ENCODE measurements around the gene SEC14L2.

SEC14L2 gene

DNA sequence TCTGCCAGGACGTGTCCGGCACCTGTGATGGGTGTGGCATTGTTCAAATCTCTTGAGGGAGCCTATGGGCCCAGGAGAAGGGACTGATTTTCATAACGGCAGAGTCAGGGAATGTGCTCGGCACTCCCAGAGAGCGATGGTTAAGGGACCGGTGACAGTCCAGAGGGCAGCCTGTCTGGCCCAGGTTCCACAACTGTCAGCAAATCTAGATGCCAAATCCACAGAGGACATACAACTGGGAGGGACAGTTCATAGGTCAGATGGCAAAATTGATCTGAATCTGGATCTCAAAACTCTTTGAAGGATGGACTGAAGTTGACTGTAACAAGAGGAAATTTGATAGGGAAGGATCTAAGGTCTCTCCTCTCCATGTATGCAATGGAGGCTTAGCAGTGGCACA is 7.5 kb downstream of the SEC14L2 start:
- no peak for DNase-seq (ENCODE audit: low read depth in 1 of 2, low spot score in 1 of 2)

DNA sequence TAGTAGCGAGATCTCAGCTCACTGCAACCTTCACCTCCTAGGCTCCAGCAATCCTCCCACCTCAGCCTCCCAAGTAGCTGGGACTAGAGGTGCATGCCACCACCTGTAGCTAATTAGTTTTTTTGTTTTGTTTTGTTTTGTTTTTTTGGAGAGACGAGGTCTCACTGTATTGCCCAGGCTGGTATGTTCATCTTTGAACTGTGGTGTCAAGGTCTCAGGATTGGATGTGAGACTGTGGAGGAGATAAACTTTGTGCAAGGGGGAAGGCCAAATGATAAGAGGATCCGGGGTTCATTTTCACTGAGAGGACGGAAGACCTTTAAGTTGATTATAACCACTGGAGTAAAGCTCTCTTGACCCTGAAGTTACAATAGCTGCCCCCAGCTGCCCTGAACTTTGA is 8.9 kb downstream of the SEC14L2 start:
- no peak for DNase-seq (ENCODE audit: low read depth in 1 of 2, low spot score in 1 of 2)

DNA sequence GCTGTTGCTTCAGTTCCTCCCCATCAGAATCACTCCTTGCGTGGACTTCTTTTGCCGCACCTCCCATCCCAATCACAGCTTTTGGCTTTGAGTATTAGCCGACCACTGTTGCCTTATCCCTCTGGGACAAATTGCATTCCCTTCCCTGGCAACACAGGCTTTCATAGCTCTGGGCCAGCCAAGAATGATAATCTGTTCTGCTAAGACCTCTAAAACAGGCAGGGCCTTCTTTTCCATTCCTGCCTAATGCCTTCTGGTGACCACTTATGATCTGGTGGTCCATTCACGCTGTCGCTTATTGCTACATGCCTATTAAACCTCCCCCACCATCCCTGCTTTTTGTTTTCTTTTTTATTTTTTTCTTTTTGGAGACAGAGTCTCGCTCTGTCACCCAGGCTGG is 9.6 kb downstream of the SEC14L2 start:
- DNase-seq (ENCODE audit: low read depth in 1 of 2, low spot score in 1 of 2), result no peak

DNA sequence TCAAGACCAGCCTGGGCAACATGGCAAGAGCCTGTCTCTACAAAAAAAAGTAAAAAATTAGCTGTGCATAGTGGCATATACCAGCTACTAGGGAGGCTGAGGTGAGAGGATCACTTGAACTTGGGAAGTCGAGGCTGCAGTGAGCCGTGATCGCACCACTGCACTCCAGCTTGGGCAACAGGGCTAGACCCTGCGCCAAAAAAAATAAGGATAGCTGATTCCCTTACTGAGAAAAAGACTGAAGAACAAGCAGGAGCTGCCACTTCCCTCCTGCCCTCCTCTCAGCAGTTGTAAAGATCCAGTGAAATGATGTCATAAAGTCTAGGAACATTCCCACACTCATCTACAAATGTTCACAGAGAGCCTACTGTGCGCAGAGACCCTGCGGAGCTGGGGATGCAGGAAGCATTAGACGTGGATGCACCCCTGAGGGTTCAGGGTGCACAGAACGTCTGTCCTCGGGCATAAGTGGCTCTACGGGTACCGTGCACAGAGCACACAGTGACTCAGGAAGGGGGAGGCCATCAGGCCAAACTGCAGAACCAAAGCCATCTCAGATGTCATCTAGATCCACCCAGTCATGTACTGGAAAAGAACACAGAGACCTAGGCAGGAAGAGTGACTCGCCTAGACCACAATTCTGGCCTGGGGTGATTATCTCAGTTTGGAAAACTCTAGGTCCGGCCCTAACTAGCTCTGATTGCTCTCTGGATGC is 11.7 kb downstream of the SEC14L2 start:
- no peak for DNase-seq (ENCODE audit: low read depth in 1 of 2, low spot score in 1 of 2)

DNA sequence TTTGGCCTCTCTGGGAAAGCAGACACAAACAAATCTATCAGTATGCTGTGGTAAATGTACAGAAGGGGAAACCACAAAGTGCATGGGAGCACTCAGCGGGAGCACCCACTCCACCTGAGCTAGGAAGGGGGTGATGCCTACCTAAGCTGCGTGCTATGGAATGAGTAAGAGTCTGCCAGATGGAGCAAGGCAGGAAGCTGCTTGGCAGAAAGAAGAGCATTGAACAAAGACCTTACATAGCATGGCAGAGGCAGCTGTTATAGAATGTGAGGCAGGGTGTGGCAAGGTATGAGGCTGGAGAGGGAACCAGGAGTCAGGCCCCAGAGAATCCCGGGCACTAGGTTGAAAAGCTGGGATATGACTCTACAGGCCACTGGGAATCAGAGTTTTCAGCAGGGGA is 15.0 kb downstream of the SEC14L2 start:
- DNase-seq (ENCODE audit: low read depth in 1 of 2, low spot score in 1 of 2), result no peak

DNA sequence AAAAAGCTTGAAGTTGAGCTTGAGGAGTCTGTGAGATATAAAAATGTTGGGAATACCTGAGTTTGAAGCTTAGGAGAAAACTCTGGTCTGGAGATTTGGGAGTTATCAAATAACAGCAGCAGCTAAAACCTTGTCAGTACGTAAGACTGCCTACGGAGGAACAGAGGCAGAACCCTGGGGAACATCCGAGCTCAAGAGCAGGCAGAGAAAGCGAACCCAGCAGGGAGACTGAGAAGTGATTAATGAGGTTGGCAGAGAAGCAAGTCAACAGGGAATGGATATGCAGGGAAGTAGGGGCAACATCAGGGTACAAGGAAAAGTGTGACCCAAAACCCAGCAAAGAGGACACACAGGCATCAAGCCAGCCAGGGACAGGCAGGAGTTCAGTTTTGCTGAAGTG is 16.2 kb downstream of the SEC14L2 start:
- DNase-seq (ENCODE audit: low read depth in 1 of 2, low spot score in 1 of 2), result no peak

DNA sequence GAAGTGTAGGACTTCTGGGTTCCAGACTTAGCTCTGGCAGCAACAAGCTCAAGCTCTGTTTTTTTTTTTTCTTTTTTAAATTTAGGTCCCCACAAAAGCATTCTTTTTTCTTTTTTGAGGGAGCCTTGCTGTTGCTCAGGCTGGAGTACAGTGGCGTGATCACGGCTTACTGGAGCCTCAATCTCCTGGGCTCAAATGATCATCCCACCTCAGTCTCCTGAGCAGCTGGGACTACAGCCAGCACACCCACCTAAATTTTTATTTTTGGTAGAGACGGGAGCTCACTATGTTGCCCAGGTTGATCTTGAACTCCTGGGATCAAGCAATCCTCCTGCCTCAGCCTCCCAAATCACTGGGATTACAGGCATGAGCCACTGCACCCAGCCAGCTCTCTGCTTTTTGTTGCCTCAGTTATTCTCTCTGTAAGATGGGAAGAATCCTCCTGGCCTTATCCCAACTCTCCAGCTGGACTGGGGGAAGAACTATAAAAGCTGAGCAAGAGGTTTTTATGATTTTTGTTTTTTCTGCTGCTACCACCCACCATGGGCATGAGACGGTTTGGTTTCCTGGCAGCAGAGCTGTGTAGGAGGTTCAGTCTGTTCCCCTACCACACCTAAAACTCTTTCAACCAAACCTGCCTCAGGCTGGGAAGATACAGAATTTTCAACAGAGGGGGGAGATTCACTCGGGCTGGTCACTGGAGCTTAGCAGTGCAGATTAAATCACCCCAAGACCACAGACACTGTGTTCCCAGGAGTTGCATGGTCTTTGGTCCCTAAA is 17.1 kb downstream of the SEC14L2 start:
- no peak for DNase-seq (ENCODE audit: low read depth in 1 of 2, low spot score in 1 of 2)

DNA sequence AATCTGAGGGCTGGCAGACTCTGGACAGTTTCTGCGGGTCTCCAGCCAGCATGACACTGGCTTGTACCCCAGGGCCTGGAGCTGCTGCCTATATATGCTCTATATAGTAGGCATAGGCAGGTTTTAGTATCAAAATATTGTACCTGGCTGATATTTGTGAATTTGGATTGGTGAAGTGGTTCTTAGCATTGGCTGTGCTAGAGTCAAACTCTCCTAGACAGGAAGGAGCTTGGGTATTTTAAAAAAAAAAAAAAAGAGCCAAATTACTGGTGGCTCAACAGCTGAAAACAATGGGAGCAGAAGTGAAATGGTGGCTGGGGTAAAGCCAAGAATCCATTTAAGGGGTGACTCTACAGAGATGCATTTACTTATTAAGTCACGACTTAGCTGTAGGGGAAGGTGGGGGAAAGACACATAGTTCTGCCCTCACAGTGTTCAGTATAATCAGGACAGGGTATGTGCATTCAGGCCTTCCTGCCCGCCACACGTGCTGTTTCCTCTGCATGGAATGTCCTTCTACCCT is 17.8 kb downstream of the SEC14L2 start:
- no peak for DNase-seq (ENCODE audit: low read depth in 1 of 2, low spot score in 1 of 2)

DNA sequence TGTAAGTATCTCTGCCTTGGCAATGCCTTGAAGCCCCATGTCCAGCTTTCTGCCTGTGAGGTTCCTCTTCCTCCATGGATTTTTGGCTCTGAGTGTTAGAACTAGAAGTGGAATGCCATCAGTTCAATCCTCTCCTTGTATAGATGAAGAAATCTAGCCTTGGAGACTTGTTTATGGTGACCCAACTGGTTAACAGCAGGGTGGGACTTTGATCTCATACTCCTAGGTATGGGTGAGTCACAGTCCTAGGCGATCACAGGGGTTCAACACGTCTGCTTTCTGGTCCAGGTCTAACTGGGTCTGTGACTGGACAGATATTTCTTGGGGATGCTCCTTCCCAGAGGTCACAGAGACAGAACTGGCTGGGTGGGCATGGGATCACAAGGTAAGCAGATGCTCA is 19.6 kb downstream of the SEC14L2 start:
- no peak for DNase-seq (ENCODE audit: low read depth in 1 of 2, low spot score in 1 of 2)

DNA sequence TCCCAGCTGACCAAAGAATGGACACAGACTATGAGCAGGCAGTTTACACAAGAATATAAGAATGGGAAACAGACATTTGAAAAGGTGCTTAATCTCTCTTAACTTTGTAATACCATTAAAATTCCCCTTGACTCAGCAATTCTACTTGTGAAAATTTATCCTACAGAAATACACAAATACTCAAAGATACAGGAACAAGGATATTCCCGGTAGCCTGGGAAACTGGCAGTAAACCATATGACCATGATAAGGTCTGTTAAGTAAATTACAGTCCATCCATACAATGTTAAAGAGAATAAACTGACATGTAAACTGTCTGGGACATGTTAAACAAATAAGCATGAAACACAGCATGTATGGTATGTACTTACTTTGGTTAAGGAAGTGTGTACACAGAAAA is 20.0 kb downstream of the SEC14L2 start:
- DNase-seq (ENCODE audit: low read depth in 1 of 2, low spot score in 1 of 2), result no peak

DNA sequence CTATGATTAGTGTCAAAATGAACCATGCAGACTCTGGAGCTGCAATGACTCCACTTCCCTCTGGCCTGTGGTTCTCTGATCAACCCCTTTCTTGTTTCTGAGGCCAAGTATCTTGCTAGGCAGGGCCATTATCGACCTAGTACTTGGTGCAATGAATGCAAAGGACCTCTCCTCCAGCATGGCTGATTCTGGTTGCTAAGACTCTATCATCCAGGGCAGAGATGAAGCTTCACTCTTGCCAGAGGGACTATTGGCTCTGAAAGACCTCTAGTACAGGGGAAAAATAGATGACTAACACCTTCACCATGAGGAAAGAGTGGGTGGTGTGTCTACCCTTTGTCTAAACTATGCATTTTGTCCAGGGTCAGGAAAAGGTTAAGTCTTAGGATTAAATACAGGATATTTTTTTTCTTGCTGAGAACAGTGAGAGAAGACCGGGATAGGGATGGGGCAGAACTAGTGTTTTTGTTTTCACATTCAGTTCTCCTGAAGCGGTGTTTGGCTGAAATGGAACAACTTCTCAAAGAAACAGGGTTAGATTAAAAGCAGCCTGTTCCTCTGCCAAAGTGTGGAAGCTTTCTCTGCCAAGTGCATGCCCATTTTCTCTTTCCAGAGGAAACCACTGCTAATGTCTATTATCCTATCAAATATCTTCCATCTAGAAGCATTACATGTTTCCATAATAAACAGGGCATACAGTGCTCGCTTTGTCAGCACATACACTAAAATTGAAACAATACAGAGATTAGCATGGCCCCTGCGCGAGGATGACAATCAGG is 23.7 kb downstream of the SEC14L2 start:
- DNase-seq (ENCODE audit: low read depth in 1 of 2, low spot score in 1 of 2), result no peak

DNA sequence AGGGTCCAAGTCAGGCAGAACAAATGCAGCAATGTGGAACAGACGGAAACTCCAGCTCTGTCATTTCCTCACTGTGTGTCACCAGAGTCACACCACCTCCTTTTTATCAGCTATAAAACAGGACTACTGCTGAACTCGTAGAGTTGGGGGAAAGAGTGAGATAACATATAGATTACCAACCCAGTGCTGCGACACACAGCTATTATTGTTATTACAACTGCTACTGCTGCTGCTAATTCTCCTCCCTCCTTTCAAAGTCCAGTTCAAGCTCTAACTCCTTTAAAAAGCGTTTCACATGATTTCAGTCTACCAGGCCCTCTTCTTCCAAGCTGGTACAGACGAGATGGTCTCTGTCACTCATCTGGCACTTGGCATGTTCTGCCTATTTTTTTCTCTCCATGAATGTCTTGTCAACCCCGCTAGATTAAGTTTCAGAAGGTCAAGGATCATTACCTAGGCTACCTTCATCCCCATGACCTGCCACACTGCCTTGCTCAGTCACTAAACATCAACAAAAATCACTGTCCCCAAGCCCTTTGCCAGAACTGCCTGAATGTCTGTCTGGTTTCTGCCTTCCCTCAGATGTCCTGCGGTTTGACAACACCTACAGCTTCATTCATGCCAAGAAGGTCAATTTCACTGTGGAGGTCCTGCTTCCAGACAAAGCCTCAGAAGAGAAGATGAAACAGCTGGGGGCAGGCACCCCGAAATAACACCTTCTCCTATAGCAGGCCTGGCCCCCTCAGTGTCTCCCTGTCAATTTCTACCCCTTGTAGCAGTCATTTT is 25.1 kb downstream of the SEC14L2 start:
- DNase-seq (ENCODE audit: low read depth in 1 of 2, low spot score in 1 of 2), result no peak

DNA sequence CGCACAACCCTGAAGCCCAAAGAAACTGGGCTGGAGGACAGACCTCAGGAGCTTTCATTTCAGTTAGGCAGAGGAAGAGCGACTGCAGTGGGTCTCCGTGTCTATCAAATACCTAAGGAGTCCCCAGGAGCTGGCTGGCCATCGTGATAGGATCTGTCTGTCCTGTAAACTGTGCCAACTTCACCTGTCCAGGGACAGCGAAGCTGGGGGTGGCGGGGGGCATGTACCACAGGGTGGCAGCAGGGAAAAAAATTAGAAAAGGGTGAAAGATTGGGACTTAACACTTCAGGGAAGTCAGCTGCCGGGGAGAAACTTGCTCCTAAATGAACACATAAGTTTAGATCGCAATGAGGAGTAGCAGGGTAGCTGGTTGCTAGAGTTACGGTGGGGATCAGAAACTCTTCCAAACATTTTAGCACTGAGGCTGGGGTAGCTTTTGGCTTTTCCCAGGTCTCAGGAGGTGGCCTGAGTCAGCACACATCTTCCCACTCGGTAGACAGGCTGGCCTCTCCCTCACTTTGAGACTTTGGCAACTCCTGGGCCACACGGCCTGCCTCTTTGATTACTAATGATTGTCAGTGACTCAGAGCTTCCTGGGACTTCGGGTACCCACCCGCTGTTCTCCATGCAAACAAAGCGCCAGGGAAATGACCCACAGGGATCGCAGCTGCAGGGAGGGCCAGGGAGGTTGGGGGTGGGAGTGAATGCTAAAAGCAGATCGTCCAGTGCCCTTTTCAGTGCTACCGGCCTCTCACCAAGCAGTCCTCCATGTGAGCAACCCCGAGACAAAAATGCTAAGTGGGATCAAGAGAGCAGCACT is 25.9 kb downstream of the SEC14L2 start:
- DNase-seq (ENCODE audit: low read depth in 1 of 2, low spot score in 1 of 2), result peak in 1 of 2 donors; percentile 44

DNA sequence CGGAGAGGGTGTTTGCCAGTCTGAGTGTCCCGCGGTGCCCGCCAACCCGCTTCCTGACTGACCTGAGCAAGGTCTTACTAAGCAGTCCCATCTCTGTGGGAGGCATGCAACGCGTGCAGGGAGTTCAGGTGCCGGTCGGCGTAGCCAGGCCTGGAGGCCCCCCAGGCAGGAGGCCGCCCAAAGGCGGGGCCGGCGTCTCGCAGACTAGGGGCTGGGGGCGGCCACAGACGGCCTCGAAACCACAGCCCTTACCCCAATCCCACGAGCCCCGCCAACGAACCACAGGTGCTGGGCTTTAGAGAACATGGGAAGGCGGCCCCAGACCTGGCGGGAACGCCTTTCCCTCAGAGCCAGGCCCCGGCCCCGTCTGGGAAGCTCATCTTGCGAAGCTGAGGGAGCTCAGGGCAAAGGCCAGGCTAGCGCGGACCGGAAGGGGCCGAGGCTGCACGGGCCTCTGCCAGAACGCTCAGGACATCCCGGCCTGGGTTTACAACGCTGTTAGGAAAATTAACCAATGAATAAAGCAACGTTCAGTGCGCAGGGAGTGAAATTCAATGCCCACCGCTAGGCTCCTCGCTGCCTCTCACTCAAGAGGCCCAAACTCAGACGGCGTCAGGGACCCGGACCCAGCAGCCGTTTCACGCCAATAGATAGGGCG is 26.6 kb downstream of the SEC14L2 start:
- DNase-seq (ENCODE audit: low read depth in 1 of 2, low spot score in 1 of 2), result peak; percentile 36 to 44

DNA sequence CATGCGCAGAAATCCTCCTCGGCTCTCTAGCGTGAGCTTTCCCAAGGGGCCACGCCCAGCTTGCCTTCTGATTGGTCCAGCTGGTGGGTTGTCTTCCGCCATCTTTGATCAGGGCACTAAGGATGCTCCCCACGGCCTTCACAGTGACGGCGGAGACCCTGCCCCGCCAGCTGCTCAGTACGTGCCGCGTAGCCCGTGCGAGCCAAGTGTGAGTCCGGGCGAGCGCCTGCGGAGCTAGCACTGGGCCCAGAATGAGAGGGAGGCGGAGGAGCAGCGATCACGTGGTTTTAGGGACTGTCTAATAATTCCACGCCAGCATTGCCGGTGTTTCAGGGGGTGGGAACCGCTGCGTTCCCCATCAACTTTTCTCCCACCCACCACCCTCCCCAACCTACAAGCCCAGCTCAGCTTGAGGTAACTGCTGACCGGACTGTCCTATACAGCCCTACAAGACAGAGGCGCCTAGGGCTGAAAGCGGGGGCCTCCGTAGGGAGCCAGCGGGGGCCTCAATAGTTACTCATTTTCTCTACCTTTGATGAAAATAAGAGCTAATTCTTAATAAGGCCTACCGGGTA is 27.2 kb downstream of the SEC14L2 start:
- peak; percentile 91 to 99 for DNase-seq (ENCODE audit: low read depth in 1 of 2, low spot score in 1 of 2)

DNA sequence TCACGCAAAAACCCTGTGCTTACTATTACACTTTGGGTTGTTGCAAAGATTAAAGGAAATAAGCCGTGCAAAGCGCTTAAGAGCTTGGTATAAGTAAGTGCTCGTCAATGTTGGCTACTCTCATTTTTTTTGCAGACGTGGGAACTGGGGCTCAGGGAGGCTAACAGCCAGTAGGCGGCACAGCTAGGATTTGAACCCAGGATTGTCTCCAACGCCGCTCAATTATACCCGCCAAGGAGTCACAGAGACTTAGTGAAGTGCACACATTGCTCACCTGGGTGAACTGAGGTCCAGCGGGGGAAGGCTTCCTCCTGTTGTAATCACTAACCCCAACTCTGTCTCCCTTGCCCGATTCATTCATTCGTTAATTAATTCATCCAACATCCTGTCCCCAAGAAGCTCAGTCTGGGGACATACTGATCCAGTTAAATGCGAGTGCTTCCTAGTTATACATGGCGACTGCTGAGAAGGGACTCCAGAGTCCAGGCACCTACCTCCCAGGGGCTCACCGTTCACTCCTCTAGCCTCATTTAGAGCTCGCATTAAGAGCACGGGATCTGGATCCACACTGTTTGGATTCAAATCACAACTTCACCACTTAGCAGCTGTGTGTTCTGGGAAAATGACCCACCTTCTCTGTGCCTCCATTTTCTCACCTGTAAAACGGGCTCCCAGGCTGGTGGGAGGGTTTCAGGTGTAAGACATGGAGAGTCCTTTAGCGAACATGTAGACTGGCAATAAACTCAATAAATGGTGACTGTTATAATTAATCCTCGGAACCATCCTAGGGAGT is 27.9 kb downstream of the SEC14L2 start:
- no peak for DNase-seq (ENCODE audit: low read depth in 1 of 2, low spot score in 1 of 2)

DNA sequence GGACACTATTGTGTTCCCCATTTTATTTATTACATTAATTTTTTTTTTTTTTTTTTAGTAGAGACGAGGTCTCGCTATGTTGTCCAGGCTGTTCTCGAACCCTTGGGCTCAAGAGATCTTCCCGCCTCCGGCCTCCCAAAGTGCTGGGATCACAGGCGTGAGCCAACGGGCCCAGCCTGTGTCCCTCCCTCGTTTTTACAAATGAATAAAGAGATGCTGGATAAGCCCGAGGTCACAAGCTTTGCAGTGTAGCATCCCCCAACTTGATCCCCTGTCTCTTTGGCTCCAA is 28.5 kb downstream of the SEC14L2 start:
- no peak for DNase-seq (ENCODE audit: low read depth in 1 of 2, low spot score in 1 of 2)

DNA sequence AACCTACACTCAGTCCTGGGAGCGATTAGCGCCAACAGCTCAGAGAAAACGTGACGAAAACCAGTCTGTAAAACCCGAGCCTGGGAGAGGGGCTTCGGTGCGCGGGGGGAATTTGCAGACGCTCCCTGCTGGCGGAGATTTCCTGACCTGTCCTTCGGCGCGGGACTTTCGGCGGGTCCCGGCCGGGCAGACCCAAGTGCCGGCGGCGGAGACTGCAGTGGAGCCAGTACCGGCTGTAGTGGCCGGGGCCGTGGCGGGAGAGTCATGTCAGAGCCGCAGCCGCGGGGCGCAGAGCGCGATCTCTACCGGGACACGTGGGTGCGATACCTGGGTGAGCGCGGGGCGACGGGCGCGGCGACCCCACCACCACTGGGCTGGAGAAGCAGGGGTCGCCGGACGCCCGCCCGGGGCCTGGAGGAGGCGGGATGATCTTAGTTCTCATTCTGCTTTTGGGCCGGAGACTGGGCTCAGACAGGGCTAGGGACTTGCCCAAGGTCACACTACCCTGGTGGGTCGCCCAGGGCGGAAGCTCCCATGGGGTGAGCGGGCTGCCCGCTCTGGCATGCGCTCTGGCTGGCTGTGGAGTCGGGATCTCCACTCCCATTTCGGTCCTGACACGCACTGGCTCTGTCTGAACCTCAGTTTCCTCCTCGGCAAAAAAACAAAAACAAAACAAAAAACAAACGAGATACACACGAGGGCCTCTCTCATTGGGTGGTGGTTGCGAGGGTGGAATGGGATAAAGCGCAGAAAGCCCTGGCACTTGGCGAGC is 29.0 kb downstream of the SEC14L2 start, which contains the start of gene MTFP1:
MTFP1 (plus strand) TSS at position 153 of the 772 bp plus-strand sequence; CDS start at position 265, 112 bp downstream.
- peak; percentile 30 to 37 for DNase-seq (ENCODE audit: low read depth in 1 of 2, low spot score in 1 of 2)
